Measurements from ENCODE around the gene TMBIM6.

DNA sequence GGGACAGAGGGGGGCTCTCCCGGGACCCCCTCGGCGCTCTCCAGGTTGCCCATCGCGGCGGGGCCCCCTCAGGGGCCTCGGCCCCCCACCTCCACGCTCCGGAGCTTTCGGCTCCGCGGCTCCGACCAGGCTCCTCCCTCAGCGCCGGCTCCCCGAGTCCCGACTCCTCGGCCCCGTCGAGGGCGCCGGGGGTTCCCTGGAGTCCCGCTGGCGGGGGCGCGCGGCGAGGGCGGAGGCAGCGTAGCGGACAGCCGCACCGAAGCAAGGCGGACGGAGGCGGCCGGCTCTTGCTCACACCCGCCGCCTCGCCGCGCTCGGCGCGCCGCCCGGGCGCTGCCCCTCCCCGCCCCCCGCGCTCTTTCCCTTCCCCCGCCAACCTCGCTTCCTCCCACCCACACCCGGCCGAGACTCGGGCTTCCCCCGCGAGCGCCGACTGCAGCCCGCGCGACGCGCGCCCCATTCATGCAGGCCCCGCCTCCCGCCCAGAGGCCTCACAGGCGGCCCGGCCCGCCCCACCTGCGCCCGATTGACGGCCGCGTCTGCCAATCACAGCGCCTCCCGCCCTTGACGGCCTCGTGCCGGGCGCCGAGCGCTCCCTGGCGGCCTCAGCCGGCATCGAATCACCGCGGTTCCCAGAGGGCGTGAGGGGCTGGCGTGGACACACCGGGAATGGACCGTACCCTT is 34.1 kb upstream of the TMBIM6 start, which contains the start of gene FMNL3:
- TF ChIP-seq, protein P1, sequence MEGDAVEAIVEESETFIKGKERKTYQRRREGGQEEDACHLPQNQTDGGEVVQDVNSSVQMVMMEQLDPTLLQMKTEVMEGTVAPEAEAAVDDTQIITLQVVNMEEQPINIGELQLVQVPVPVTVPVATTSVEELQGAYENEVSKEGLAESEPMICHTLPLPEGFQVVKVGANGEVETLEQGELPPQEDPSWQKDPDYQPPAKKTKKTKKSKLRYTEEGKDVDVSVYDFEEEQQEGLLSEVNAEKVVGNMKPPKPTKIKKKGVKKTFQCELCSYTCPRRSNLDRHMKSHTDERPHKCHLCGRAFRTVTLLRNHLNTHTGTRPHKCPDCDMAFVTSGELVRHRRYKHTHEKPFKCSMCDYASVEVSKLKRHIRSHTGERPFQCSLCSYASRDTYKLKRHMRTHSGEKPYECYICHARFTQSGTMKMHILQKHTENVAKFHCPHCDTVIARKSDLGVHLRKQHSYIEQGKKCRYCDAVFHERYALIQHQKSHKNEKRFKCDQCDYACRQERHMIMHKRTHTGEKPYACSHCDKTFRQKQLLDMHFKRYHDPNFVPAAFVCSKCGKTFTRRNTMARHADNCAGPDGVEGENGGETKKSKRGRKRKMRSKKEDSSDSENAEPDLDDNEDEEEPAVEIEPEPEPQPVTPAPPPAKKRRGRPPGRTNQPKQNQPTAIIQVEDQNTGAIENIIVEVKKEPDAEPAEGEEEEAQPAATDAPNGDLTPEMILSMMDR (conservative IDR thresholded peaks at IDR 0.05 in 1 of 2, IDR thresholded peaks at IDR 0.05 in 1 of 2; ENCODE audit: extremely low read depth in 1 of 2, insufficient read depth in 1 of 2, low read depth in 1 of 2, low read length in 2 of 2): peak; percentile 84 to 96
- TF ChIP-seq EZH2 (IDR thresholded peaks at IDR 0.05; ENCODE audit: borderline replicate concordance, low read length): no peak

Data from mammary epithelial cell (primary cell).